ENCODE measurements around the gene MAPK1.
A peak's percentile ranks its signal among the peaks of the same experiment; 100 is the strongest.
"Not testable (repeated sequence)": the region's sequence is repeated elsewhere in the genome, so short reads cannot be mapped to it uniquely, and the experiment has no call there.

The MAPK1 gene

DNA sequence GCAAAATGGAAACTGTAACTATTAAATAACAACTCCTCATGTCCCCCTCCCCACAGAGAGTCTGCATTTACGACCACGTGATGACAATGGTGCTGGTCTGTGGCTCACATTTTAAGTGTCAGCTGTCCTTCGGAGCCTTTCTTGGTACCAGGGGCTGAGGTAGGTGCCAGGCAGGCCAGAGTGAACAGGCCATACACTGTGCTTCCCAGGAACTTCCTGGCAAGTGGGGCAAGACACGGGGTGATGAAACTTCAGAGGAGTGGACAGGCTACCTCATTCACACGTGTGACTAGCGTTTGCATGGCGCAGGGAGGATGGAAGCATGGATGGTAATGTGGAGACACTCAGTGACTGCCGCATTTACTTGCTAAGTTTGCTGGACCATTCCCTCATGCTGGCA, 121.5 kb downstream of the MAPK1 start:
- no peak for DNase-seq

DNA sequence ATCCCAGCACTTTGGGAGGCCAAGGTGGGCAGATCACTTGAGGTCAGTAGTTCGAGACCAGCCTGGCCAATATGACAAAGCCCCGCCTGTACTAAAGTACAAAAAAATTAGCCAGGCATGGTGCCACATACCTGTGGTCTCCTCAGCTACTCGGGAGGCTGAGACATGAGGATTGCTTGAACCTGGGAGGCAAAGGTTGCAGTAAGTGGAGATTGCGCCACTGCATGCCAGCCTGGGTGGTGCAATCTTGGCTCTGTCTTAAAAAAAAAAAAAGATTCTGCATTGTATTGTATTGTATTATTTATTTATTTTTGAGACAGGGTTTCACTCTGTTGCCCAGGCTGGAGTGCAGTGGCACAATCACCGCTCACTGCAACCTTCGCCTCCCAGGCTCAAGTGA, 122.5 kb downstream of the MAPK1 start:
- not testable (repeated sequence) for DNase-seq

DNA sequence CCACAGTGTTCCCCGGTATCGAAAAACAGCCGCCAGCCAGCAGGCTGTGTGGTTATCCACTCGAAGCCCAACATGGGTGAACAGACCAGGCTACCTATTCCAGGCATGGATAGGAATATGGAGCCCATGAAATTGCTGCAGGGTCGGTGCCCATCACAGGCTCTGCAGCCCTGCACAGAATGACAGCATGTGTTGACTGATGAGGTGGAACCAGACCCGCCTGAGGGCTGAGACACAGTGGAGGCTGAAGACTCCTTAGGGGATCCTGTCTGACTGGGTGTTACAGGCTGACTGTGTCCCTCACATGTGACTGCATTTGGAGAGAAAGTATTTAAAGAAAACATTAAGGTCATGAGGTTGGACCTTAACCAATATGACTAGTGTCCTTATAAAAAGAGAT, 125.7 kb downstream of the MAPK1 start:
- no peak for DNase-seq

DNA sequence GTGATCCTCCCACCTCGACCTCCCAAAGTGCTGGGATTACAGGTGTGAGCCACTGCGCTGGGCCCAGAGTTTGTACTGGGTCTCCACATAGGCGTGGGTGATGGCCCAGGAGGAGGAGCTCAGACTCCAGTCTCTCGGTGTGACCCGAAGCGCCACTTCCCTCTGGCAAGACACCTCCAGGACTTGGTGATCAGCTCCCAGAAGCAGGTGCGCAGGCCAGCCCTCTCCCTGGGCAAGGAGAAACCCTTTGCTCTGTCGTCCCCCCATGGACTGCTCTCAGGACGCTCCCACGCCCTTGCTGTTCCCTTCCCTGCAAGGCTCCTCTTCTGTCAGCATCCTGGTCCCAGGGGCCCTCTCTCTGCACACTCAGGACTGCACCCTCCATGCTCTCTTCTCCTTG, 126.4 kb downstream of the MAPK1 start:
- DNase-seq, result no peak

DNA sequence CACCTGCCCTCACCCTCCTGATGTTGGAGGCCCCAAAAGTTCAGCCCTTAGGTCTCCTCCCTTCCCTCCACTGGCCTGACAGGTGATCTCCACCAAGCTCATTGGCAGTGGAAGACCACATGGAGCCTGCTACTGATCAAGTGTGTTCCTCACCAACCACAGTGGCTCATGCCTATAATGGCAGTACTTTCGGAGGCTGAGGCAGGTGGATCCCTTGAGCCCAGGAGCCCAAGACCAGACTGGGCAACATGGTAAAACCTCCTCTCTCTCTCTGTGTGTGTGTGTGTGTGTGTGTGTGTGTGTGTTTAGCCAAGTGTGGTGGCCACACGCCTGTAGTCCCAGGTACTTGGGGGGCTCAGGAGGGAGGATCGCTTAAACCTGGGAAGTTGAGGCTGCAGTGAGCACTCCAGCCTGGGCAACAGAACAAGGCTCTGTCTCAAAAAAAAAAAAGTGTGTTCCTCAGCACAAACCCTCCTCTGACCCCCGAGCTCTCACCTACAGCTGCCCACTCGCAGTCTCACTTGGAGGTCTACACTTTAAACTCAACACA, 127.5 kb downstream of the MAPK1 start:
- no peak for DNase-seq

DNA sequence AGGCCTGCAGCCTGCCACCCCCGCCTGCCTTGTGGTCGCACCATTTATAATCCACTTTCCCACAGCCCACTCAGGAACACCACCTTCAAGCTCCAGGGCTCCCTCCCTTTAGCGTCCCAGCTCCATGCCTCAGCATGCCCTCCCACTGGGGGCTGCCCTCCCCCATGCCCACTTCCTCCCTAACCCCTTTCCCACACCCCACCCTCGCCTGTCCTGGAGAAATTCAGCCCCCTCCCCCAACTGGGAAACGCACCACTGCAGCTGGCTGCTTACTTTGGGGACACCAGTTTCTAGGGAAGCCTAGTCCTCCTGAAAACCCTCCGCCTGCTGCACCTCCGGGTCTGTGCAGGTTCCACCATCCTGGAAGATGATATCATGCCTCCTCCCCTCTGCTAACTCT, 128.5 kb downstream of the MAPK1 start:
- DNase-seq, result no peak

DNA sequence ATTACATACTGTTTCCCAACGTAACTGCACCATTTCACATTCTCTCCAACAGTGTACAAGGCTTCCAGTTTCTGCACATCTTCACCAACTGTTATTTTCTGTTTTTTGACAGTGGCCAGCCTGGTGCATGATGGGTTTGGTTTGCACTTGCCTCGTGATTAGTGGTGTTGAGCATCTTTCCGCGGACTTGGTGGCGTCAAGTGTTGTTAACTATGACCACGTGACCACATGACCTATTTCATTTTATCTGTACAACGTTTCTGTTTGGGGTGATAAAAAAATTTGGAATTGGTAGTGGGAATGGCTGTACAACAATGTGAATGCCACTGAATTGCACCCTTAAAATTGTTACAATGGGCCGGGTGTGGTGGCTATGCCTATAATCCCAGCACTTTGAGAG, 129.4 kb downstream of the MAPK1 start:
- DNase-seq, result no peak

DNA sequence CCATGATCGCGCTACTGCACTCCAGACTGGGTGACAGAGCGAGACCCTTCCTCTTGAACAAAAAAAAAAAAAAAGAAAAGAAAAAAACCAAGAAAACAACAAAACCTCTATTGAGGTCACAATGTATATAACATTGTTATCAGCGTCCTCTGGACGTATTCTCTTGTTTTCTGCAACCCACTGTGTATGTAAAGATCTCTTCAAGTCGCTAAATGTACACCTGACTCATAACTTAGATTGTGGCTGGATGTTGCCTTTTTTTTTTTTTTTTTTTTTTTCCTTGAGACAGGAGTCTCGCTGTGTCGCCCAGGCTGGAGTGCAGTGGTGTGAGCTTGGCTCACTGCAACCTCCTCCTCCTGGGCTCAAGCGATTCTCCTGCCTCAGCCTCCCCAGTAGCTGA, 130.5 kb downstream of the MAPK1 start:
- no peak for DNase-seq

DNA sequence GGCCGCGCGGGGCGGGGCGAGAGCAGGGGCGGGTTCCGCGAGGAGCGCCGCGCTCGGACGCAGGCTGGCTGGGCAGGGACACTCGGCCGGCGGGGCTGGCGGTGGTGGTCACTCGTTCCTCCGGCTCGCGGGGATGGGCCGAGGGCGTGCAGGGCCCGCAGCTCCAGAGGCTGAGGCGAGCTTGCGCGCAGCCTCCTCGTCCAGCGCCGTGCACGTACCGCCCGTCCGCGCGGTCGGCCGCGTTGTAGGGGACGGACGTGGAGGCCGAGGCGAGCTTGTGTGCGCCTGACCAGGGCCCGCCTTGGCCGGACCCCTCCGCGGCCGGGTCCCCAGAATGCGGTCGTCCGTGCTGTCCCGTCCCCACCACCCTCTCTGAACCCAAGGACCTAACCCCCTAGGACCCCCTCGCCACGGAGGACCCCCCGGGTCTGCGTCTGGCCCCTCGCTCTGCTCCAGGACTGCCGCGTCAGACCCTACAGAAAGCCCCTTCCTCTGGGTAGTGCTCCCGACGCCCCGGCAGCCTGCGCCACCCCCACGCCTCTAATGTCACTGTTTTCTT, 131.3 kb downstream of the MAPK1 start:
- DNase-seq, result no peak

DNA sequence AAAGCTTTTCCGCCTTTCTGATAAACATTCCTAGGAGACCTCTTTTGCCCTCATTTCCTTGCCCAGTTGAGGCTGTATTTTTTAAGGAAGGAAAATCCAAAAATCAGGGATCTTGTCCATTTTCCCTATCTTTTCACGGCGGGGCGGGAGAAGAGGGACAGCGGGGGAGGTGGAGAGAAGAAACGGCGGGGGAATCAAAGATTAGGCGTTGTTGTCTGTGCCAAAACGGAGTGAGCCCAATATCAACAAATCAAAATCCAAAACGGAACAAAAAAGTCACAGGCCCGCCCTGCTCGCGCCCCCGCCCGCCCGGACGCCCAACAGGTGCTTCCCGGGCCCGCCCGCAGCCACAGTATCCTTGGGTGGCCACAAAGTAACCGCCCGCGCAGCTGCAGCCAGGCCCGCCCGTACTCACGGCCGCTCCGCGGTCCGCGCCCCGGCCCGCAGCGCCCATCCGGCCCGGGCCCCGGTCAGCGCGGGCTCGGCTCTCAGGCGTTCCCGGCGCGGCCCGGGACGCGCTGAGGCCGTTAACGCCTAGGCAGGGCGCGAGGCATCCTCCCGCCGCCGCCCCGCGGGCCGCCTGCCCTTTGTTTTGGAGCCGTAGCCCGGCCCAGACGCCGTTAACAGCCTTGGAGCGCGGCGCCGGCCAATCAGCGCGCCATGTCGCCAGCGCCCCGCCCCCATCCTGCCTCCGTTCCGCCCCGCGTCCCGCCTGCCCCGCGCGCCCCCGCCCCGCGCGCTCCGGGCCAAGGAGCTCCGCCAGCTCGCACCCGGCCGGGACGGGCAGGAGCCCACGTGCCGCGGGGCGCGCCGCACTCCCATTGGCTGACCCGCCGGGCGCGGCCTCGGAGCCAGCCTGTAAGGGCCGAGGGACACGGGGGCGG, 132.0 kb downstream of the MAPK1 start, which contains the start of gene YPEL1:
YPEL1 (minus strand) TSS at position 595 of the 884 bp plus-strand sequence. CDS start 25,050 bp downstream, outside the sequence.
- DNase-seq, result peak; percentile 87 to 94

DNA sequence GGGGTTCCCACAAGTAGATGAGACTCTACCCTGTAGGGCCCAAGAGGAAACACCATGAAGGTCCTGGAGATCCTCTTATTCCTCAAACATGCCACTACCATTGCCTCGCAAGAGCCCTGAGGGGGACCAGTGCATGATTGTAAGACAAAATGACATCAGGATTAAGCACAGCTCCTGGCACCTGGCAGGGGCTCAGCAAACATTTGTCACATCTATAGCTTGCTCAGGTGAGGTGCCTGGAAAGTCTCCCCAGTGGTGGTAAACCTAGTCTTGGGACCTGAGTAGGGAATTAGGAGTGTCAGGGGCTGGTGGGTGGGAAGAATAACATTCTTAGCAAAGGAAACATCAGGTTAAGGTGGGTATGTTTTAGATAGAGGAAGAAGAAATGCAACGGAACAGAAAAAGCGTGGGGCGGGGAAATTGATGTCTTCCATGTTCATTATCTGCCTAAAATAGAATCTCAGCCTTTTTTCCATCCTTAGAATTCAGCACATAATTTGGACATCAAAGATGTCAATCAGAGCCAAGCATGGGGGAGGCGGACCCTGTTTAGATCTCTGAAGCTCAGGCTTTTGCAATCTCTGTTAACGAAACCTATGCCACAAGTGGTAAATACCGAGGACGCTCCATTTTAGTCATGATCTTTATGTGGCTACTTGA, 132.8 kb downstream of the MAPK1 start:
- DNase-seq, result no peak

DNA sequence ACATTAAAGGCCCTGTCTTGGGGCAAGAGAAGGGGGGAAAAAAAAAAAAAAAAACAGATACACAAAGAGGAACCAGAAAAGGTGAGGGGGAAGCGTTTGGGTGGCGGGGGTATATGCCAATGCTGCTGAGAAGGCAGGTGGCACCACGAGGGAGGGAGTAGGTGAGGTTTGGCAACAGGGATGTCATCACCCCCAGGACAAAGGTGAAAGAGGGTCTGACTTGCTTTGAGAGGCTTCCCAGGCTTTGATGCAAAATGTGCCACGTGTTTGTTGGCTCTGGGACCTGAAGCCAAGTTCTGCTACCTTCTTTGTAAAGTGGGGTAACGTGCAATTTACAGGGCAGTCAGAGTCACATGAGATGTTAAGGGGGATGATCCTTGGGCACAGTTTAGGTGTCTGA, 135.9 kb downstream of the MAPK1 start:
- DNase-seq, result no peak

DNA sequence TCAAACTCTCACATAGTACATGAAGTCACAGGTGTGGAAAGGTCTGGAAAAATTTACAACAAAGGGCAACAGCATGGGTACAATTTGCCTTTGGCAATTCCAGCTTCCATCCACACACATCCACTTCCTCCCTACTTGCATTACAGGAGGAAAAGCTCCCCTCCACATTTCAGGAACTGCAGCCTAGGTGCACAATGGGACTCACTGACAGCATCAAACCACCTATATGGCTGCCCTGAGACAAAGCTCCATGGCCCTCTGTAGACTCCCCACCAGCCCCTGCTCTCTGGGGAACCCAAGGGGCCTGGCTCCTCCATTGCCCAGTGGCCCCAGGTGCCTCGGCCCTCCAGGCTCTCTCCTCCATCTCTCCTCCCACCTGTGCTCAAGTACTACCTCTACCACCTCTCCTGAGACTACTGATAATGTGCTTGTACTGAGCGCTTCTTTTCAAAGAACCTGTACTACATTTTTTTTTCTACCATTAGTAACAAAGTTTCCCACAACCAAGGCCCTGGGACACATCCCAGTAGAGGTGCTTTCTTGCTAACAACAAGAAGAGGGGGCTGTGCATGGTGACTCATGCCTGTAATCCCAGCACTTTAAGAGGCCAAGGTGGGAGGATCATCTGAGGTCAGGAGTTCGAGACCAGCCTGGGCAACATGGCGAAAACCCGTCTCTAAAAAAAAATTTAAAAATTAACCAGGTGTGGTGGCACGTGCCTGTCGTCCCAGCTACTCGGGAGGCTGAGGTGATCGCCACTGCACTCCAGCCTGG, 136.7 kb downstream of the MAPK1 start:
- DNase-seq, result no peak

DNA sequence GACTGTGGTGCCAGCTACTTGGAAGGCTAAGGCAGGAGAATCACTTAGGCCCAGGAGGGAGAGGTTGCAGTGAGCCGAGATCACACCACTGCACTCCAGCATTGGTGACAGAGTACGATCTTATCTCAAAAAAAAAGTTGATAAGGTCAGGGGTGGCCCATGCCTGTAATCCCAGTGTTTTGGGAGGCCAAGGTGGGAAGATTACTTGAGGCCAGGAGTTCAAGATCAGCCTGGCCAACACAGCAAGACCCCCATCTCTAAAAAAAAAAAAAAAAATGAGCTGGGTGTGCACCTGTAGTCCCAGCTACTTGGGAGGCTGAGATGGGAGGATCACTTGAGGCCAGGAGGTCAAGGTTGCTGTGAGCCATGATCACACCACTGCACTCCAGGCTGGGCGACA, 138.3 kb downstream of the MAPK1 start:
- not testable (repeated sequence) for DNase-seq

DNA sequence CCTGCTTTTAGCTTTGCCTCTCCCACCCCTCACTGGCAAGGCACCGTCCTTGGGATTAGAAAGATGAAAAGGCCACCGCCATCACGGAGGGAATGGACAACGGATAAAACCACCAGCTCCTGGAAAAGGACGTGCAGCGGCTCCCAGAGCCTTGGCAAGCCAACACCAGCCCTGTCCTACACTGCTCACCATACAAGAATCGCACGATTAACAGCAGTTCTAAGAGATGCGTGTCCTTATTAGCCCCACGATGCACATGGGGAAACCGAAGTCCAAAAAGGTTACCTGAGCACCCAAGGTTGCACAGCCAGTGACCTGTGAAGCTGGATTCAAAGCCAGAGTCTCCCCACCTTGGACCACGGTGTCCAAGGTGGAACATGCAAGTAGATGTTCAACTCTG, 139.2 kb downstream of the MAPK1 start:
- no peak for DNase-seq

DNA sequence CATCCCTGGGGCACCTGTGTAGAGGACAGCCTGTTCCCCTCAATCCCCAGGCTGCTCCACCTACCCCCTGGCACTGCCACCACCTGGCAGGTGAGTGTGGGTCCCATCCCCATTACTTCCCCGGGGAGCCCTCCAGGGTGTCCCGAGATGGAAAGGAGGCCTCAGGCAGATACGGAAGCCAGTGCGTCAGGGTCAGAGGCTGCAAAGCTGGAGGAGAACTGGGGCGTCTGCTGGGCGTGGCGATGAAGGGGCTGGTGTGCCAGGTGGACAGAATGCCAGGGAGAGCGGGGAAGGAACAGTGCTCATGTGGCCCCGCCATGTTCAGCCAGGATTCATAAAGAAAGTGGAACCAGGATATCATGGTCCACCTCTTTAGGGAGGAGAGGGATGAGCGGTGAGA, 139.7 kb downstream of the MAPK1 start:
- DNase-seq, result no peak

DNA sequence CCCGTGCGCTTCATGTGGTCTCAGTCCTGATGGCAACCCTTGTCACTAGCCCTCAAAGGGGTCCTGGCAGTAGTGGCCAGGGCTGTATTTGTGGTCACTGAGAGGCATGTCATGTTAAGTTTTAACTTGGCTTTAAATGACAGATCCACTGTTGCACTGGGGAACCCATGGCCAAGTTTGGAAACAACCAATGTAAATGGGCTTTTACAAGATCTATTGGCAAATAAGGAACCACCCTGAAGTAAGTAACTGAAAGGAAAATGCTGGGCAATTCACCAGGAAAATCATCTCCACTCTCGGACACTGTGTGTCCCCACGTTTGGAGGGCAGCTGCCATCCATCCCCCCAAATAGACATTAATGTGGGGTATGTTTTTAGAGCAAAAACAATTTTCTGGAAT, 140.3 kb downstream of the MAPK1 start:
- DNase-seq, result no peak

DNA sequence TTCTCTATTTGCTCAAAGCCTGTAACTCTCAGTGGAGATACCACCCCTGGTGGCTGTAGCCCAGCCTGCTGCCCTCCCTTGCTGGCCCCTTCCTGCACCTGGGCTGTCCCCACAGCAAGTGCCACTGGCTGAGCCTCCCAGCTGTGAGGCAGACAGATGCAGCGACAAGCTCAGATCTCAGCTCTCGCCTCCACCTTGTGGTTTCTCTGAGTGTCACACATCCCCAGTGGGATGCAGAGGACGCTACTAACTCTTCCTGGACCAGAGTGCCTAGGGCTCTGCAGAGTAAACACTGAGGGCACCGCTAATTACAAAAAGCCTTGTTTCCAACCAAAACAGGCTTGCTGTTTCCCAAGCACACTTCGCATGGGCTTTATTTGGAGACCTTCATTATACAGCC, 140.8 kb downstream of the MAPK1 start:
- peak in 1 of 2 donors; percentile 23 for DNase-seq

DNA sequence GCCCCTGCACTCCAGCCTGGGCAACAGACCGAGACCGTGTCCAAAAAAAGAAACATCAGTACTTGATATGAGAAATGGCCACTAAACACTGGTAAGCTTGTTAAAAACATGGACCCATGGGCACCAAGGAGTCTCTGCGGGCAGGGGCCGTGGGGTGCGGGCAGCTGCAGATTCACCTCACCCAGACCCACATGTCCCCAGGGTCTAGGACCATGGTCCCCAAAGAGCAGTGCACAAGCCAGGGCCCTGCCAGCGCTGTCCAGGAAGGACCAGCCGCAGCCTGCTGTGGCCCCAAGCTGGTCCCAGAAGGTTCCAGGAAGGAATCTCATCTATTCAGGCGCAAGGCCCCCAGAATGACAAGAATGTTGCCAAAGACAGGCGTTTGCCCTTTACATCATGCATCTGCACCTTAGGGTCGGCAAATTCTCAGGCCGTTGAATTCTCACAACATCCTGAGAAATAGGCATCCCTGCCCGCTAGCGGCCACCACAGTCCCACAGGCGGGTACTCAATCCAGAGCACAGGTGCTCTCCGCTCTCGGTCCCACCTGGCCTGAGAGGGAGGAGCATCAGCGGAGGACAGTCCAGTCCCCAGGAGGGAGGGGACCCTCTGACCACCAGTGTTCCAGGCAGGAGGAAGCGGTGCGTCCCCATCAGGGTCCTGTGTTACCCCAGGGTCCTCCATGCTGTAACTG, 141.3 kb downstream of the MAPK1 start:
- DNase-seq, result no peak

DNA sequence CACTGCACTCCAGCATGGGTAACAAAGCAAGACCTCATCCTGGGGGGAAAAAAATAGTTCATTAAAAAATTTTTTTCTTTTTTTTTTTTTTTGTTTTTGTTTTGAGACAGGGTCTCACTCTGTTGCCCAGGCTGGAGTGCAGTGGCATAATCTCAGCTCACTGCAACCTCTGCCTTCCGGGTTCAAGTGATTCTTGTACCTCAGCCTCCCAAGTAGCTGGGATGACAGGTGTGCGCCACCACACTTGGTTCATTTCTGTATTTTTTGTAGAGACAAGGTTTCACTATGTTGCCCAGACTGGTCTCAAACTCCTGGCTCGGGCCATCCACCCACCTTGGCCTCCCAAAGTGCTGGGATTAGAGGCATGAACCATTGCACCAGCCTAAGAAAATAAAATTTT, 142.9 kb downstream of the MAPK1 start:
- DNase-seq, result not testable (repeated sequence)

DNA sequence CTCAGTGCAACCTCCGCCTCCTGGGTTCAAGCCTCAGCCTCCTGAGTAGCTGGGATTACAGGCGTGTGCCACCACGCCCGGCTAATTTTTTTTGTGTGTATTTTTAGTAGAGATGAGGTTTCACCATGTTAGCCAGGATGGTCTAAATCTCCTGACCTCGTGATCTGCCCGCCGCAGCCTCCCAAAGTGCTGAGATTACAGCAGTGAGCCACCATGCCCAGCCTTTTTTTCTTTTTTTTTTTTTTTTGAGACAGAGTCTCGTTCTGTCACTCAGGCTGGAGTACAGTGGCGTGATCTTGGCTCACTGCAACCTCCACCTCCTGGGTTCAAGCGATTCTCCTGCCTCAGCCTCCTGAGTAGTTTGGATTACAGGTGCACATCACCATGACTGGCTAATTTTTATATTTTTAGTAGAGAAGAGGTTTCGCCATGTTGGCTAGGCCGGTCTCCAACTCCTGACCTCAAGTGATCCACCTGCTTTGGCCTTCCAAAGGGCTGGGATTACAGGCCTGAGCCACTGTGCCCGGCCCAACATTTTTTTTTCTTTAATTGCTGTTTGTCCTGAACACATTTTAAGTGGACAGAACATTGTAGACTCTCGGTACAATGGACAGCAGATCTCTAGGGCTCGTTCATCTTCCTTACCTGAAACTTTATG, 146.1 kb downstream of the MAPK1 start:
- not testable (repeated sequence) for DNase-seq

Measured in stimulated activated CD4-positive, alpha-beta T cell treated with anti-CD3 and anti-CD28 coated beads, Interleukin-2, amount 100 ng/mL, for 48 hours (primary cell).